ENCODE data around the gene TREX2. TPM values are rescaled to one million over a fixed set of nuclear protein-coding genes. Genes with fewer than 3 reads are reported as not detected.

The TREX2 gene
- total and polyA plus RNA-seq, 10 of the 15 experiments (the other 5 are each of a cell fraction or from before 2014, with no cell fraction given), result 0.09 to 0.97 (median 0.60) TPM; not detected in 3

DNA sequence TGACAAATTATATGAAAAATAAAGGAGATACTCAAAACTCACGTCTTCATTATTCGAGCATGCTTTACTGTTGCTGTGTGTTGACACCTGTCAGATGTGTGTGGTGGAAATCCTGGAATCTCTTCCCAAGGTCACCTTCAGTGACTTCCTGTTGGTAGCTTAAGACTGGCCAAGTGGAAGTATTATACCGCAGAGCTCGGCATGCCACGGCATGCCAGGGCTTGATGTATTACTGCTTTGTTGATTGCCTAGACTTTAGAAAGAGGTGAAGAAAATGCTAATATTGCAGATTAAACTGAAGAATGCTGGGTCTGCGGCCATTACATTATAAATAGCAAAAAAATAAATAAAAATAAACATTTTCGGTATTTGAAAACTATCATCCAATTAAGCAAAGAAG is 4.6 kb downstream of the TREX2 start:
- no peak for DNase-seq (ENCODE audit: low read depth, low spot score)
- RAD21 ChIA-PET (ENCODE audit: unreplicated experiment), result no interaction called here
- WGBS (ENCODE audit: insufficient coverage, insufficient replicate concordance, low lambda C conversion rate, missing lambda C conversion rate), result 35% methylated on average over 7 of the region's 7 CpGs
- CTCF ChIA-PET, result no interaction called here
- Histone ChIP-seq H2AFZ (ENCODE audit: control insufficient read depth, low read depth, low read length) (no peak overlapping the region), H4K20me1 (ENCODE audit: control insufficient read depth, insufficient read depth) (no peaks in the 10 kb centered on the region), H3K36me3 (ENCODE audit: control insufficient read depth in 2 of 2, insufficient read depth in 2 of 2, low read length in 1 of 2) (no peaks in the 10 kb centered on the region), H3K79me2 (ENCODE audit: control insufficient read depth, insufficient read depth, low read length) (no peaks in the 10 kb centered on the region), H3K4me2 (ENCODE audit: control insufficient read depth, insufficient read depth) (no peak overlapping the region), H3K9me3 (replicated peaks; ENCODE audit: control insufficient read depth, insufficient read depth, low read length) (no peaks in the 10 kb centered on the region; the same call in 2 of the 3 replicates), H3K4me3 (no peak overlapping the region), H3K27me3 (replicated peaks in 1 of 2; ENCODE audit: control insufficient read depth in 2 of 2, insufficient read depth in 2 of 2, low read length in 1 of 2) (no peaks in the 10 kb centered on the region), H3K9ac (ENCODE audit: control insufficient read depth, insufficient read depth, low read length) (no peak overlapping the region), H3K27ac (ENCODE audit: control insufficient read depth, insufficient read depth) (no peak overlapping the region), H3K4me1 (ENCODE audit: control insufficient read depth, insufficient read depth, low read length) (no peaks in the 10 kb centered on the region)
- in situ Hi-C loops (cut with MboI) (no loop called here), intact Hi-C loops (cut with micrococcal nuclease; ENCODE audit: unreplicated experiment) (no loop called here)
- TF ChIP-seq NRF1 (conservative IDR thresholded peaks at IDR 0.05; ENCODE audit: low read depth, low read length) (no peak), CREM (IDR thresholded peaks at IDR 0.05; ENCODE audit: low read depth) (no peak), BACH1 (IDR thresholded peaks at IDR 0.05; ENCODE audit: borderline replicate concordance) (no peak)
- TF ChIP-seq, protein P1, sequence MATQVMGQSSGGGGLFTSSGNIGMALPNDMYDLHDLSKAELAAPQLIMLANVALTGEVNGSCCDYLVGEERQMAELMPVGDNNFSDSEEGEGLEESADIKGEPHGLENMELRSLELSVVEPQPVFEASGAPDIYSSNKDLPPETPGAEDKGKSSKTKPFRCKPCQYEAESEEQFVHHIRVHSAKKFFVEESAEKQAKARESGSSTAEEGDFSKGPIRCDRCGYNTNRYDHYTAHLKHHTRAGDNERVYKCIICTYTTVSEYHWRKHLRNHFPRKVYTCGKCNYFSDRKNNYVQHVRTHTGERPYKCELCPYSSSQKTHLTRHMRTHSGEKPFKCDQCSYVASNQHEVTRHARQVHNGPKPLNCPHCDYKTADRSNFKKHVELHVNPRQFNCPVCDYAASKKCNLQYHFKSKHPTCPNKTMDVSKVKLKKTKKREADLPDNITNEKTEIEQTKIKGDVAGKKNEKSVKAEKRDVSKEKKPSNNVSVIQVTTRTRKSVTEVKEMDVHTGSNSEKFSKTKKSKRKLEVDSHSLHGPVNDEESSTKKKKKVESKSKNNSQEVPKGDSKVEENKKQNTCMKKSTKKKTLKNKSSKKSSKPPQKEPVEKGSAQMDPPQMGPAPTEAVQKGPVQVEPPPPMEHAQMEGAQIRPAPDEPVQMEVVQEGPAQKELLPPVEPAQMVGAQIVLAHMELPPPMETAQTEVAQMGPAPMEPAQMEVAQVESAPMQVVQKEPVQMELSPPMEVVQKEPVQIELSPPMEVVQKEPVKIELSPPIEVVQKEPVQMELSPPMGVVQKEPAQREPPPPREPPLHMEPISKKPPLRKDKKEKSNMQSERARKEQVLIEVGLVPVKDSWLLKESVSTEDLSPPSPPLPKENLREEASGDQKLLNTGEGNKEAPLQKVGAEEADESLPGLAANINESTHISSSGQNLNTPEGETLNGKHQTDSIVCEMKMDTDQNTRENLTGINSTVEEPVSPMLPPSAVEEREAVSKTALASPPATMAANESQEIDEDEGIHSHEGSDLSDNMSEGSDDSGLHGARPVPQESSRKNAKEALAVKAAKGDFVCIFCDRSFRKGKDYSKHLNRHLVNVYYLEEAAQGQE (IDR thresholded peaks at IDR 0.05; ENCODE audit: low read depth, low read length), result no peak
- ATAC-seq, result no peak
- SMC1A ChIA-PET (ENCODE audit: uncharacterized antibody, unreplicated experiment), result no interaction called here
- no peak for FAIRE-seq
- POLR2A ChIA-PET, result no interaction called here
- no TSS peak for BruUV-seq (replicated peaks)
